GM18907 (cell line): ENCODE data around the gene OTOF.

Experiments
- ATAC-seq: cut with Tn5 transposase; IDR thresholded peaks from one replicate; pipeline ENCODE4 v1.9.1; 2021; ENCODE audit warnings: mild to moderate bottlenecking, moderate library complexity; ENCODE audit not compliant: unreplicated experiment

The OTOF gene

DNA sequence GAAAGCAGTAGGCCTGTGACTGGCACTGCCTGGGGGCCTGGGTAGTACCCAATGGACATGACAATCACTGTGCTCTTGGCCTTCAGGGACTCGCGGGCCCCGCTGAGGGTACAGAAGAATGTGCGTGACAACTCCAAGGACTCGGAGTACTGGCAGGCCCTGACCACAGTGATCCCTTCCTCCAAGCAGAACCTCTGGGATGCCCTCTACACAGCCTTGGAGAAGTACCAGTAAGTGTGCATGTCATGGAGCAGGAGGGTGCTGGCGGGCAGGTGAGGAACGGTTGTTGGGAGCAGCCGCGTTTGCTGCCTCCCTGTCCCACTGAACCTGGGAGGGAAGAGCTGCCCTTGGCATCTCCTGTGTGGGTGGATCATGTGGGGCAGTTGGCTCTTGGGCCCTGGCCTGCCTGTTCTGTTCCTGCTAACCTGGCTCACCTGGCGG is 23.3 kb downstream of the OTOF start:
- ATAC-seq = no peak

DNA sequence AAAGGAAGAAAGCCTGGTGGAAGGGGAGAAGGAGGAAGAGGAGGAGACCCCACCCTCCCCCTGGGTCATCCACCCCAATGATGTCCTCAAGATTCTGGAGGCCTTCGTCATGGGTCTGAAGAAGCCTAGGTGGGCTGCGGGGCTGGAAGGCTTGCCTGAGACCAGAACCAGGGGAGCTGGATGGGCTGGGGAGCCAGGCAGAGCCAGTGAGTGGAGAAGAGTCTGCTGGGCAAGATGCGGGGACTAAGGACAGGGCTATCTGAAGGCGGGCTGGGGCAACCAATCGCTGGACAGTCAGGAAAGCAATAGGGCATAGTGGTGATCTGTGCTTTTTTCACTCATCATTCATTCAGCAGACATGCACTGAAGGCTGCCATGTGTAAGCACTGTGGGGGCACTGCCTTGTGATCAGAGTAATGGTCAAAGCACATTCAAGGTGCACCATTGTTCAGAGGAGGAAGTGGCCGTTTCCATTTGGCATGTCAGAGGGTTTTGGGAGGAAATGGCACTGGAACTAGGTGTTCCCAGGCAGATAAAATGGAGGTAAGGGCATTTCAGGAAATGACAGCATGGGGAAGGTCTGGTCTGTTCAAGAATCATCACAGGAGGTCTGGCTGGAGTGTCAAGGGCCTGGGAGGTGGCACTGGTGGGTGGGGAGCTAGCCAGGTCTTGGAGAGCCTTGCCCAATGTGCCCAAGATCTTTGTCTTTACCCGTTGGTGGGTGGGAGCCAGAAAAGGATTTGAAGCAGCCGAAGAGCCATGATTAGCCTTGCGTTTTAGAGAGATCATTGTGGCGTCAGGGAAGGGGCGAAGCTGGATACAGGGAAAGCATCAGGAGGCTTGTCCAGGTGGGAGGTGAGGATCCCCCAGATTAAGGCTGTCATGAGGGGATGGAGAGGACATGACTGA is 24.2 kb downstream of the OTOF start:
- no peak for ATAC-seq

DNA sequence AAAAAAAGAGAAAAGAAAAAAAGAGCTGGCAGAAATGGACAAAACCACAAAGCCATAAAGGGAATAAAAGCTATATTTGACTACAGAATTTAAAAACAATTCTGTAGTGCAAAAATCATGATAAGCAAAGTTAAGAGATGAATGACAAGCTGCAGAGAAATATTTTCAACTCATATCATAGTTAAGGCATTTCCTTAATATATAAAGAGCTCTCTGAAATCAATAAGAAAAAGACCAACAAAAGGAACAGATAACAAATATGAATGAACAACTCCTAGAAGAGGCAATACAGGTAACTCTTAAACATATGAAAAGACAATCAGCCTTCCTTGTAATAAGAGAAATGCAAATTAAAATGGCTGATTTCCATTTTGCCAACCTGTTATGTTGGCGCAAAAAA is 26.2 kb downstream of the OTOF start:
- ATAC-seq = no peak

DNA sequence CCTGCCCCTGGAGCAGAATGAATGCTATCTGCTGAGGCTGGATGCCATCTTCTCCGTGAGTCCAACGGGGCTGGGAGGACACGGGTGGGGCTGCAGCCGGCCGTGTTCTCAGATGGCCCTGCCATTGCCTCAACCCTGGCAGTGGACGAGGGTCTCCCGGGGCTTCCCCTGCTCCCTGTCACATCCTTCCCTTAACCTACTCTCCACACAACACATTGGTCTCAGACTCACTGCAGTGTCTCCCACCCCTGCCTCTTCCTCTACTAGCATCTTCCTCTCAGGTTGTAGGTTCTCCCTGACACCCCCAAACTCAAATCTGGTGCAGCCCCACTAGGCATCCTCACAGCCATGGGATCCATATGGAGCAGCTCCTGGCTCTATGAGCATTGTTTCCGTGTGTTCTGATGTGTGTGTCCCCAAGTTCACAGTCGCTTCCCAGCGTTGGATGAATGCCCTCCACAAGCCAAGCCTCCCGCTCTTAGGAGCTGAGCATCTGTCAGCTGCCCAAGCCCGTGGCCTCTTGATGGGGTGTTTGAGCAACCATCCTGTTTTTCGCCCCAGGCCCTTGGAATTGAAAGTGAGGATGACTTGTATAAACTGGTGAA is 27.8 kb downstream of the OTOF start:
- no peak for ATAC-seq

DNA sequence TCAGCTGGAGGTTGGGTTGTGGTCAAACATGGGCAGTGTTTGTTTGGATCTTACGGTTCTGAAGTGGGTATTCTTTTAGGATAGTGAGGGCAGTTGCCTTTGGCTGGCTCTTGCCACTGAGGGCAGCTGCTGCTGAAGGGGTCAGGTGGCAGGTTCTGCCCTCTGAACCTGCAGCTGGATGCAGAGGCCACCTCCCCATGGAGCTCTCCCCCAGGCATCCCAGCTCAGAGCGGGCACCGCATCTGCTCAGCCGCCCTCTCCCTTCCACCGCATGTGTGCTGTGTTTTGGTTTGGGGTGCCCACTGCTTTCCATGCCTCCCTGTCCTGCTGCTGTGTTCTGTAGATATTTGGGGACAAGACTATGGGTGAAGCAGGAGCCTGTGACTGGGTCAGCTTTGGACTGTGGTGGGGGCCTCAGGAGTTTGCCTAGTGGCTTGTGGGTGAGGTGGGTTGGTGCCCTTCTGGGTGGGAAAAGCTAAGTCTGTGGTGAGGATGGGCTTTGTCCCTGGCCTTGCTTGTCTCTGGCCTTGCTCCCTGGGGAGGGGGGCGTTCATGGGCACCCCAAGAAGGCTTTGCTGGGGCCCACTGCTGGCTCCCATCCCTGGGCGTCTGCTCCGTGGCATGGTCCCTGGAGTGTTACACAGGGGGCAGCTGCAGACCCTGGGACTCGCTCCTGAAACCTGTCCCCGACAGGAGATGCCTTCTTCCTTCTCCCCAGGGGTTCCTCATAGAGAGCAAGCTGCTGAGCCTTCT is 28.5 kb downstream of the OTOF start:
- ATAC-seq = no peak

DNA sequence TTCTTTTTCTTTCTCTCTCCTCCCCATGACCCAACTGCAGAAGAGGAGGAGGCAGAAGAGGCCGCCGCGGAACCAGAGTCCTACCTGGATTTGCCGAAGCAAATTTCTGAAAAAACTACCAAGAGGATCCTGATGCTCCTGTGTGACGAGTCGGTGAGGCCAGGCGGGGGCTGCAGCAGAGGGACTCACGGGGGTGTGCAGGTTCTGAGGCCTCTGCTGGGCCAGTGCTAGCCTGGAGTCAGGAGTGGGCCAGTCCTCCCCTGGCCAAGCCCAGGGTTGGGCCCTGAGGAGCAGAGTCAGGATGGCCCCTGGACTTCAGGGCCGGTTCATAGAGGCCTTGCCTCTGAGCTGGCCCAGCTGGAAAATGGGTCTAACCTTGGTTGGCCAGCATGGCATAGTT is 29.3 kb downstream of the OTOF start:
- no peak for ATAC-seq

DNA sequence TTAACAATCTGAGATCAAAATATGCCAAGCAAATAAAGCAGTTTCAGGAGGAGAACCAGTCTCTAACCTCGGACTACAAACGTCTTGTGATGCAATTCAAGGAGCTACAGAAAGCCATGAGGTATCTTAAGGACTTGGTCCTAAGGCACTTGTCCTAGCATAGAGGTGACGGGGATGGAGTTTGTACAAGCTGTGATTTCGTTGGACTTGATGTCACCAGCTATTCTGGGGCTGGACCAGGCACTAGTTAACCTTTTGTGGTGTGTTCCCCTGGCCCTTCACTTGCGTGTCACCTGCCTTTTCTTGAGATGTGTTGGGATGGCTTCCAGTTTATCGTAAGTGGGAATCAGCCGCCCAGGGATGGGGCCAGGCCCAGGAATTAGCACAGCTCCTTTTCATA is 33.7 kb downstream of the OTOF start:
- no peak for ATAC-seq

DNA sequence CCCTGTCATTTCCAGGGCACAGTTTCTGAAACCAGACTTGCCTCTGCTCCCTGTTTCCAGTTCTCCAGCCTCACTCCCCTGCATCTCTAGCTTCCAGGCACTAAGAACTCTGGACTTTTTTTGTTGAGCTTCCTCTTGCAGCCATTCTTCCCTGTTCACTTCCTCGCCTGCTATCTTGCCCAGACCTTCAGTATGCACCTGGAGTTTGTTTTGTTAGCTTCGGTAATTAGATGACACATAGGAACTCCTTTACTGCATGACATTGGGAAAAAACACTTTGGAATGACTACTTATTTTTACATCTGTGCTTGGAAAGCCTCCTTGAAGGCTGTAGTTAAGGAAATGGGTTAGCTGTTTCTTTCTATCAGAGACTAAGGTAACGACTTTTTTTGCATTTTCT is 35.2 kb downstream of the OTOF start:
- no peak for ATAC-seq

DNA sequence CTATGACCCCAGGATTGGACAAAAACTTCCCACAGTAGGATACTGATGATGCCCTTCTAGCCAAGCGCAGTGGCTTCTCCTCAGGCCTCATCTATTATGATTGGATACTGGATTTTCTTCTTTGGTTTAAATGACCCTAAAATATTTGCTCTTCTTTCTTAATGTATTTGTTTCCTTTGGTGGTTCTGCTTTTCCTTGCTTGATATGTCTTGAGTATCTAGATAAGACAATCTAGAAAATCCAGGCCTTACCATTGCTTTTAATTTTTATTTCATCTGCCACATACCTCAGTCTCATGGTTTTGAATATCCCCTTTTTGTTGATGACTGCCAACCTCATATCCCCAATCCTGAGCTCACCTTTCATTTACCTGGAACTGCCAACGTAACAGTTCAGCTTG is 35.6 kb downstream of the OTOF start:
- ATAC-seq = no peak

DNA sequence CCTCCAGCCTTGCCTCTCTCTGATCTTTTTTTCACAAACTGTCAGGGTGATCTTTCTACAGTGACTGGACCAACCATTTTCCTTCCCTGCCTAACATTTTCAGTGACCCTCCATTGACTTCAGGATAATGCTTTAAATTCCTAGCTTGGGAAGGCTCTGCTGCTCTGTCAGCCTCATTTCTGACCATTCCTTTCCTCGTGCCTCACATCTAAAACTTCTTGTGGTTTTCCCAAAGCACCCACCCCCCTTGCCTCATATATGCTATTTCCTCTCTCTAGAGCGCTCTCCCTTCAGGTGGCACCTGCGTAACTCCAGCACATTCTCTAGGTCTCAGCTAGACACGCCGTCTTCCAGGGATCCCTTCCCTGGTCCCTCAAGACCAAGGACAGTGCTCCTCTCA is 39.0 kb downstream of the OTOF start:
- no peak for ATAC-seq

DNA sequence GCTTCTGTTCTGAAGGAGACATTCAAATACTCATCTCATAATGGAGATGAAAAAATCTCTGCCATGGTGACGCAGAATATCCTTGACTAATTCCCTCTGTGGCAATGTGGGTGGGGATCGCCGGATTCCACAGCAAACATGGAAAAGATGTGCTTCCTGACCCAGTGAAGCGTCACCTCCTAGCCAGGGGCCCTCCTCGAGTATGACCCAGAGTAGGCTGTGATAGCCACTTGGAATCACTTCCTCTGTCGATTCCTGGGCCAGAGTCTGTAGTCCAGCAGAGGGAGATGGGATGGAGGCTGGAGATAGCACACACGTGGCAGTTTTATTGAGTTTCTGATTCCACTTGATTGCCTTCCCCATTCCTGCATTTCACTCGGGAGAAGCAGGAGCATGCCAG is 39.4 kb downstream of the OTOF start:
- no peak for ATAC-seq

DNA sequence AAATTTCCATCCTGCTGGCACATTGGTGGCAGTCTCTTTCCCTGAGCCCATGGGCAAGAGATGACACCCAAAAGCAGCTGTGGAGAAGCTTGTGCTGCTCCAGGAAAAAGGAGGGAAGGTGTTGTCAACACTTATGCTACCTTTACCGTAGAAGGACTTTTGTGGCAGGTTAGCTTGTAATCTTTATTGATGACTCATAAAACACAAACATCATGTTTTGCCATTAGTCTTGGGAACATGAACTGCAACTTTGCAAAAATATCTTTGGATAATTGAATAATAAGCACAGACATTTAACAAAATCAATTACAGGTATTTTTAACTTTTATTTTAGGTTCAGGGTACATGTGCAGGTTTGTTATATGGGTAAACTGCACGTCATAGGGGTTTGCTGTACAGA is 42.8 kb downstream of the OTOF start:
- ATAC-seq = no peak

DNA sequence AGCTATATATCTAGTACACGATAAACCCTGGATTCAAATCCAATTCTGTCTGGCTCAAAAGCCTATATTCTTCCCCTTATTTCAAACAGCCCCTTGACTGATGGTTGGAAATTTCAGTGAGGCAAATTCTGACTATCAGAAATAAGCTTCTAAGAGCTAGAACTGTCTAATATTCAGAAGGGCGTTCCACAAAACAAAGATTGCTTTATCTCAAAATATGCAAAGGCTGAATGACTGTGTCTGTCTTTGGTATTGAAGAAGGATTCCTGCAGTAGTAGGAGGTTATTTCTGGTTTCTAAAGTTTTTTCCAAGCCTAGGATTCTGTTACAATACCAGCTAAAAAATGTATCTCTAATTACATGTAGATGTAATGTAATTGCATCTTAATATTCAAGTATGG is 45.1 kb downstream of the OTOF start:
- no peak for ATAC-seq

DNA sequence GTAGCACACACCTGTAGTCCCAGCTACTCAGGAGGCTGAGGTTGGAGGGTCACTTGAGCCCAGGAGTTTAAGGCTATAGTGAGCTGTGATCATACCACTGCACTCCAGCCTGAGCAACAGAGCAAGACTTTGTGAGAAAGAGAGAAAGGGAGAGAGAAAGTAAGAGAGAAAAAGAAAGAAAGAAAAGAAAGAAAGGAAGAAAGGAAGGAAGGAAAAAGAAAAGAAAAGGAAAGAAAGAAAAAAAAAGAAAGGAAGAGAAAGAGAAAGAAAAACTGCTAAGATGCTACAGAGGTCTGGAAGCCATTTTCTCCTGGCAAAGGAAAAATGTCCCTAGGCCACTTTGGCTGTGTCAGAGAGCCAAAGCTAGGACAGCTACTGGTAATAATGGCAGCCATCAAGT is 45.6 kb downstream of the OTOF start:
- ATAC-seq = no peak

DNA sequence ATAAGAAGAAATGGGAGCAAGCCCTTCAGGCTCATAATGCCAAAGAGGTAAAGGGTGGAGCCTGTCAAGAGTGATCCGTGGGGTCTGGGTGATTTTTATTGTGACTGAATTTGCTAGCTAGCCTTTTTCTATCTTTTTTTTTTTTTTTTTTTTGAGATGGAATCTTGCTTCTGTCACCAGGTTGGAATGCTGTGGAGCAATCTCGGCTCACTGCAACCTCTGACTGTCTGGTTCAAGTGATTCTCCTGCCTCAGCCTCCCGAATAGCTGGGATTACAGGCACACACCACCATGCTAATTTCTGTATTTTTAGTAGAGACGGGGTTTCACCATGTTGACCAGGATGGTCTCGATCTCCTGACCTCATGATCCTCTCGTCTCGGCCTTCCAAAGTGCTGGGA is 47.1 kb downstream of the OTOF start:
- no peak for ATAC-seq

DNA sequence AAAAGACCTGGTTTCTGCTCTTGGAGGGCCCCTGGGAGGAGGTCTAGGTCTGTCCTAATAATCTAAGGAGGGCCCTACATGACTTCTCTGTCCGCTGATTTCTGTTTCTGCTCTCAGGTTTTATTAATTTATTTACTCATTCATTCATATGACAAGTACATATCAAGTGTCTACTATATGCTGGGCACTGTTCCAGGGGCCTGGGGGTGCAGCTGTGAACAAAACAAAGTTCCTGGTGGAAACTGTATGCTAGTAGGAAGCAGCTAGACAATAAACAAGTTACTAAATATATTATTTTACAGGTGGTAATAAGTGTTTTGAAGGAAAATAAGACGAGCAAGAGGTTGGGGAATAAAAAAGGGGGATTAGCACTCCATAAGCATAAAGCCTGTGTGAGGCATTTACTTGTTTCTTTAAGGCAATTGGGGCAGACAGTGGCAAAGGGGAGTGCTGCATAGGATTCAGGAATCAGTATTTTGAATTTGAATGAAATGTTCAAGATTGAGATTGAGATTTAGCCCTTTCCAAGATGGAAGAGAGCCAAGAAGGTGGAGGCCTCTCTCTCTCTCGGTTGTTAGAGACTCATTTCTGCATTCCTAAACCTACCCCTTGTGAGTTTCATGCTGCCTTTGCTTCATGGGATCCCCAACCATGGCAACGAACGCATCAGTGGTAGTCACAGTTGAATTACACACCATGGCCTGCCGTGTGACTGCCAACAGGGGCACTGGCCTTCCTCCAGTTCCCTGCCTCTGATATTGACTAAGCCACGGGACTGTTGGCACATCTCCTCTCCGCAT is 47.9 kb downstream of the OTOF start:
- no peak for ATAC-seq

DNA sequence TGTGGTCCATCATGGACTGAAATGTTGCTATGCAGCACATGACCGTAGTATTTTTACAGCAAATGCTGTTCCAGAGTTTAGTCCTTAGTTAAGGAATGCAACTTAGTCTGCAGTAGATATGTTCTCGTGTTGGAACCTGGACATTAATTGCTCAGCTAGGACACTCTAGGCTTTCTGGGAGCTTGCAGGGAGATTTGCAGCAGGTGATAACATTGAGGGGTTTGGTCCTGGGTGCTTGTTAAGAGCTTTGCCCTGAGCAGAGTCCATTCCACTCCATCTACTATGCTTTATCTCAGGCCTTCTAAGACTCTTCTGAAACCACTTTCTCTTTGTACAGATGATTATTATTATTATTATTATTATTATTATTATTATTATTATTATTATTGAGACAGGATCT is 49.1 kb downstream of the OTOF start:
- no peak for ATAC-seq

DNA sequence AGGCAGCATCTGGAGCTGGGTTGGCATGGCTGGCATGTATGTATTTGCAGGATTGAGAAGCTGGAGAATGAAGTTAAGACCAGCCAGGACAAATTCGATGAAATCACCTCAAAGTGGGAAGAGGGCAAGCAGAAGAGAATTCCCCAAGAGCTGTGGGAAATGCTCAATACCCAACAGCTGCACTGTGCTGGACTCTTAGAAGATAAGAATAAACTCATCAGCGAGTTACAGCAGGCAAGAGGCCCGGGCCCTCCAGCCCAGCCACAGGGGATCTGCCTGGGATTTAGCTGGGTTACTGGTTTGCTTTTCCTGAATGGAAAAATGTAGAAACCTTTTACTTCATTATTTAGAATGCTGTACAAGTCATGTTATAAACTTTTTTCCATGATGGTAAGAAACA is 53.7 kb downstream of the OTOF start:
- no peak for ATAC-seq

DNA sequence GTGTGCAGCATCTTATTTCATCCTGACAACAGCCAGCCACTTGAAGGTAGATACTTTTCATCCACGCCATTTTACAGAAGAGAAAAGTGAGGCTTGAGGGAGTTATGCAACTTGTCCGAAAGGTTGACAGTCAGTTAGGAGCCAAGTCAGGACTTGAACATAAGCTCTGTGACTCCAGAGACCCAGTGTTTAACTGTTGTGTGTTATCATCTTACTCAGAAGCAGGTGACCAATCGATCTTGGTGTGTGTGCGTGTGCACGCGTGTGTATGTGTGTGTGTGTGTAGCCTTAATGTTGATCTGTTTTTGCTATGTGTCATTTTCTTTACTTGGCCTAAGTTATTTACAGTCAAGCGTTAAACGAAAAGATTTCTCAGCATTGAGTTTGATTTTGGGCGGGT is 54.2 kb downstream of the OTOF start:
- ATAC-seq = no peak

DNA sequence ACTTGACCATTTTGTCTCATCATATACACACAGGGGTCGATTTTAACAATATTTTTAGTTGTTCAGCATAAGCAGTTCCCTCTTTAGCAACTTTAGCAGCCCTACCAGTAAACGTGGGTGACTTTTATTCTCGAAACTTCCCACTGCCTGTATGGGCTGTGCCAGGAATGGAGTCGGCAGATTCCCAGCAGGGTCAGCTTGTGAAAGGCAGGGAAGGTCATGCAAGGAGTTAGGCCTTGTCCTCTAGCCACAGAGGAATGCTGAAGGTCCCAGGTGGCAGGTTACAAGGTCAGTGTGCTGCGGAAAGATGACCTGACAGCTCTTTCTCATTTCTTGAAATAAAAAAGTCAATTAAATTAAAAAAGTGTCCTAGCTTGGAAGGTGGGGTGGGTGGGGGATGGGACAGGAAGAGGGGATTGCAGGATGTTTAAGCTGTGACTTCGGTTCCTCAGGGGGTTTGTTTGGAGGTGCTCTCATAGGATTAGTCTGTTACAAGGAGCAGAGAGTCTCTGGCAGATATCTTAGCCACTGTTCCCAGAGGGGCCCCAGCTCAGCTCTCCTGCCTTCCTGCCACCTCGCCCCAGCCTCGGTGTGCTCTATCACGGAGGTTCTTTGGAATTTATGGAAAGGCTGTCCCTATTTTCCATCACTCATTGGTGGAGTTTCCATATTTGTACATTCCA is 54.8 kb downstream of the OTOF start:
- no peak for ATAC-seq

DNA sequence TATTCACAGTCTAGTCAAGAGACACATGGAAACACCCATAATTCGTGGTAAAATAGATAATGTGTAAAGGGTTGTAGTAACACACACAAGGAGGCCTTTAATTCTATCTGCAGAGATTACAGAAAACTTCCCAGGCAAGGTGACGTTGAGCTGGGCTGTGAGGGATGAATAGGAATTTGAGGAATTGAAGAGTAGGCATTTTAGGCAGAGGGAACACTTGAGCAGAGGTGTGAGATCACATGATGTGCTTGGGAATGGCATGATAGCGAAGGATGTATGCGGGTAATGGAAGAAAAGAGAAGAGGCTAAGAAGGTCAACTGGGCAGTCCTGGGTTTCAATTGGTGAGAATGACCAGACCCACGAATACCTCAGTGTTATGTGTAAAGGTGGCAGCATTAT is 56.0 kb downstream of the OTOF start:
- no peak for ATAC-seq
